C4-2B (cell line): ENCODE results near the gene MAPK8IP2.

Experiments used
- CTCF ChIP-seq: fragments of 450-650 bp; conservative IDR thresholded peaks from 2 replicates; pipeline ENCODE4 v1.5.1; 2017; ENCODE audit warnings: mild to moderate bottlenecking
- ZFX ChIP-seq: fragments of 450-650 bp; IDR thresholded peaks from 2 replicates; pipeline ENCODE4 v1.6.1; 2017

- TF ChIP-seq CTCF (no peak), ZFX (no peak)
These were observed 26.5 kb downstream of the MAPK8IP2 start for GRCh38 chr22:50626850-50627641.
